WTC11 (cell line): ENCODE data around the gene GDNF. TPM values are rescaled to one million over a fixed set of nuclear protein-coding genes. Genes with fewer than 3 reads are reported as not detected.

ENCODE experiments used
- ATAC-seq: fragments of 200-7000 bp; cut with Tn5 transposase; 2 replicates; pipeline ENCODE4 v1.10.0; 2021; ENCODE audit warnings: mild to moderate bottlenecking, moderate library complexity
- CTCF ChIA-PET: fragments of 300-600 bp; sonication (Branson Sonifier 250); formaldehyde crosslinking; loops from one replicate; lab custom pipeline; 2021; ENCODE audit warnings: antibody characterized with exemption; lab: Charles Lee
- POLR2A ChIA-PET: fragments of 350-600 bp; sonication (Branson Sonifier 250); formaldehyde crosslinking; loops from one replicate; lab custom pipeline; 2021; ENCODE audit warnings: antibody characterized with exemption; lab: Charles Lee
- DNase-seq: peaks from one replicate; pipeline ENCODE4 v3.0.0; 2021; ENCODE audit warnings: low spot score
- H3K27ac Mint-ChIP-seq: 2 replicates; pipeline ENCODE4 v1.8.0; 2021; ENCODE audit warnings: mixed read lengths
- H3K27me3 Mint-ChIP-seq: 2 replicates; pipeline ENCODE4 v1.8.0; 2021; ENCODE audit warnings: low read depth, mild to moderate bottlenecking, moderate library complexity, mixed read lengths
- H3K36me3 Mint-ChIP-seq: 2 replicates; pipeline ENCODE4 v1.8.0; 2021; ENCODE audit warnings: mixed read lengths
- H3K4me1 Mint-ChIP-seq: 2 replicates; pipeline ENCODE4 v1.8.0; 2022; ENCODE audit warnings: mixed read lengths
- H3K4me3 Mint-ChIP-seq: 2 replicates; pipeline ENCODE4 v1.8.0; 2021; ENCODE audit warnings: mild to moderate bottlenecking, moderate library complexity, mixed read lengths
- H3K9me3 Mint-ChIP-seq: 2 replicates; pipeline ENCODE4 v1.8.0; 2021; ENCODE audit warnings: mixed read lengths
- FOXJ3 ChIP-seq: sonication (generic); formaldehyde crosslinking; IDR thresholded peaks from 2 replicates; pipeline ENCODE4 v1.9.0; 2021; ENCODE audit warnings: missing genetic modification reagents, mild to moderate bottlenecking, borderline replicate concordance
- FOXP1 ChIP-seq: sonication (generic); formaldehyde crosslinking; IDR thresholded peaks from 2 replicates; pipeline ENCODE4 v1.8.0; 2022; ENCODE audit warnings: missing genetic modification reagents, mild to moderate bottlenecking, moderate library complexity, borderline replicate concordance
- NFE2L1 ChIP-seq: sonication (generic); formaldehyde crosslinking; IDR thresholded peaks from 2 replicates; pipeline ENCODE4 v1.8.1; 2023; ENCODE audit warnings: missing genetic modification reagents
- NR2C2 ChIP-seq: sonication (generic); formaldehyde crosslinking; IDR thresholded peaks from 2 replicates; pipeline ENCODE4 v1.8.0; 2022; ENCODE audit warnings: mild to moderate bottlenecking, missing genetic modification reagents
- PRRX2 ChIP-seq: fragments of 250-450 bp; sonication (Bioruptor Pico); IDR thresholded peaks from 2 replicates; pipeline ENCODE4 v1.8.0; 2021; ENCODE audit warnings: mild to moderate bottlenecking
- TCF7 ChIP-seq: sonication (generic); formaldehyde crosslinking; IDR thresholded peaks from 2 replicates; pipeline ENCODE4 v1.8.0; 2022; ENCODE audit warnings: mild to moderate bottlenecking, low read depth, missing genetic modification reagents, moderate library complexity
- ZNF219 ChIP-seq: sonication (generic); formaldehyde crosslinking; IDR thresholded peaks from 2 replicates; pipeline ENCODE4 v1.8.0; 2023; ENCODE audit warnings: missing genetic modification reagents, mild to moderate bottlenecking, borderline replicate concordance
- ZNF317 ChIP-seq: sonication (generic); formaldehyde crosslinking; IDR thresholded peaks from 2 replicates; pipeline ENCODE4 v1.8.1; 2023; ENCODE audit warnings: low read depth, mild to moderate bottlenecking, moderate library complexity, missing genetic modification reagents, borderline replicate concordance
- total RNA-seq: library from RNA; stranded (reverse); gene quantifications from 3 replicates; pipeline ENCODE4 v1.2.3, GENCODE V29; 2021
- TF ChIP-seq, protein P1 (sequence below): fragments of 250-450 bp; sonication (Bioruptor Pico); IDR thresholded peaks from 2 replicates; pipeline ENCODE4 v1.9.0; 2021; ENCODE audit warnings: mild to moderate bottlenecking, borderline replicate concordance
- TF ChIP-seq, protein P2 (sequence below): sonication (generic); formaldehyde crosslinking; IDR thresholded peaks from 2 replicates; pipeline ENCODE4 v1.8.1; 2023; ENCODE audit warnings: mild to moderate bottlenecking, missing genetic modification reagents
- TF ChIP-seq, protein P3 (sequence below): sonication (generic); formaldehyde crosslinking; IDR thresholded peaks from 2 replicates; pipeline ENCODE4 v1.8.1; 2022; ENCODE audit warnings: mild to moderate bottlenecking, moderate library complexity, missing genetic modification reagents
- TF ChIP-seq, protein P4 (sequence below): sonication (generic); formaldehyde crosslinking; IDR thresholded peaks from 2 replicates; pipeline ENCODE4 v1.8.0; 2022; ENCODE audit warnings: mild to moderate bottlenecking, missing genetic modification reagents
- TF ChIP-seq, protein P5 (sequence below): sonication (generic); formaldehyde crosslinking; IDR thresholded peaks from 2 replicates; pipeline ENCODE4 v1.8.1; 2023; ENCODE audit warnings: mild to moderate bottlenecking, missing genetic modification reagents
- TF ChIP-seq, protein P6 (sequence below): sonication (generic); formaldehyde crosslinking; IDR thresholded peaks from 2 replicates; pipeline ENCODE4 v1.8.1; 2023; ENCODE audit warnings: mild to moderate bottlenecking, moderate library complexity, missing genetic modification reagents
- TF ChIP-seq, protein P7 (sequence below): sonication (generic); formaldehyde crosslinking; IDR thresholded peaks from 2 replicates; pipeline ENCODE4 v1.8.1; 2023; ENCODE audit warnings: mild to moderate bottlenecking, missing genetic modification reagents, moderate library complexity

GDNF gene
- total RNA-seq, 1 experiment from 2014 or later = 4.7 TPM

DNA sequence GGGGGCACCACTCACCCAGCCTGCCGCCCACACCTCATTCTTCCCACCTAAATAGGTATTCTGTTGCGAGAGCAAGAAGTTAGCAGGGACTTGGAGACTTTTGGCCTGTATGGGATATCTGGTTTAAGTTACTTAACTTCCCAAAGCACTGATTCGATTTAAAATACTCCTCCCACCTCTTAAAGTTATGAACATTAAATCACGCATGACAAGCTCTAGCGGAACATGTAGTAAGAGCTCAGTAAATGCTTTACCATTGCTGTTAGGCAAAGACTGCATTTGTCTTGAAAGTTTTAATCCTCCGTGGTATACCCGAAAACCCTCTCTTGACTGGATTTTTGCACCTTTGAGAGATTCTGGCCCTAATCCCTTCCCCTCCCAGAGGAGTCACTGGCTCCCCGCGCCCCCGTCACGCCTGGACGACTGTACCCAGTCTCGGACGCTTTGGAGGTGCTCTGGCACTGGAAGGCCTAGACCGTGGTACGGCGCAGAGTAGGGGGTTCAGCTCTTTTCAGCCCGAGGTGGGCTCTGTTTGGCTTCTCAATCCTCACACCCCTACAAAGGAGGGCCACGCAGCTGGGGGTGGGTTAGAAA is 4.4 kb downstream of the GDNF start:
- no peaks in the 10 kb centered on the region for H3K9me3 Mint-ChIP-seq
- no peak overlapping the region for H3K27ac Mint-ChIP-seq
- DNase-seq (no peak), ATAC-seq (no peak)
- H3K36me3 Mint-ChIP-seq = no peaks in the 10 kb centered on the region
- POLR2A ChIA-PET = interaction anchor here (0.6 to 0.8 kb wide), 3 partner anchors 20 to 357 kb away, joined by 3 to 11 read pairs (median 6); no protein-coding TSS in a partner anchor
- H3K4me3 Mint-ChIP-seq = peak overlapping the region; percentile 82
- TF ChIP-seq, protein P1, sequence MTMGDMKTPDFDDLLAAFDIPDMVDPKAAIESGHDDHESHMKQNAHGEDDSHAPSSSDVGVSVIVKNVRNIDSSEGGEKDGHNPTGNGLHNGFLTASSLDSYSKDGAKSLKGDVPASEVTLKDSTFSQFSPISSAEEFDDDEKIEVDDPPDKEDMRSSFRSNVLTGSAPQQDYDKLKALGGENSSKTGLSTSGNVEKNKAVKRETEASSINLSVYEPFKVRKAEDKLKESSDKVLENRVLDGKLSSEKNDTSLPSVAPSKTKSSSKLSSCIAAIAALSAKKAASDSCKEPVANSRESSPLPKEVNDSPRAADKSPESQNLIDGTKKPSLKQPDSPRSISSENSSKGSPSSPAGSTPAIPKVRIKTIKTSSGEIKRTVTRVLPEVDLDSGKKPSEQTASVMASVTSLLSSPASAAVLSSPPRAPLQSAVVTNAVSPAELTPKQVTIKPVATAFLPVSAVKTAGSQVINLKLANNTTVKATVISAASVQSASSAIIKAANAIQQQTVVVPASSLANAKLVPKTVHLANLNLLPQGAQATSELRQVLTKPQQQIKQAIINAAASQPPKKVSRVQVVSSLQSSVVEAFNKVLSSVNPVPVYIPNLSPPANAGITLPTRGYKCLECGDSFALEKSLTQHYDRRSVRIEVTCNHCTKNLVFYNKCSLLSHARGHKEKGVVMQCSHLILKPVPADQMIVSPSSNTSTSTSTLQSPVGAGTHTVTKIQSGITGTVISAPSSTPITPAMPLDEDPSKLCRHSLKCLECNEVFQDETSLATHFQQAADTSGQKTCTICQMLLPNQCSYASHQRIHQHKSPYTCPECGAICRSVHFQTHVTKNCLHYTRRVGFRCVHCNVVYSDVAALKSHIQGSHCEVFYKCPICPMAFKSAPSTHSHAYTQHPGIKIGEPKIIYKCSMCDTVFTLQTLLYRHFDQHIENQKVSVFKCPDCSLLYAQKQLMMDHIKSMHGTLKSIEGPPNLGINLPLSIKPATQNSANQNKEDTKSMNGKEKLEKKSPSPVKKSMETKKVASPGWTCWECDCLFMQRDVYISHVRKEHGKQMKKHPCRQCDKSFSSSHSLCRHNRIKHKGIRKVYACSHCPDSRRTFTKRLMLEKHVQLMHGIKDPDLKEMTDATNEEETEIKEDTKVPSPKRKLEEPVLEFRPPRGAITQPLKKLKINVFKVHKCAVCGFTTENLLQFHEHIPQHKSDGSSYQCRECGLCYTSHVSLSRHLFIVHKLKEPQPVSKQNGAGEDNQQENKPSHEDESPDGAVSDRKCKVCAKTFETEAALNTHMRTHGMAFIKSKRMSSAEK (CRISPR knock-in tag) = no peak
- TF ChIP-seq NR2C2 (CRISPR knock-in tag) = no peak
- no peak for TF ChIP-seq FOXJ3 (CRISPR knock-in tag)
- TF ChIP-seq, protein P2, sequence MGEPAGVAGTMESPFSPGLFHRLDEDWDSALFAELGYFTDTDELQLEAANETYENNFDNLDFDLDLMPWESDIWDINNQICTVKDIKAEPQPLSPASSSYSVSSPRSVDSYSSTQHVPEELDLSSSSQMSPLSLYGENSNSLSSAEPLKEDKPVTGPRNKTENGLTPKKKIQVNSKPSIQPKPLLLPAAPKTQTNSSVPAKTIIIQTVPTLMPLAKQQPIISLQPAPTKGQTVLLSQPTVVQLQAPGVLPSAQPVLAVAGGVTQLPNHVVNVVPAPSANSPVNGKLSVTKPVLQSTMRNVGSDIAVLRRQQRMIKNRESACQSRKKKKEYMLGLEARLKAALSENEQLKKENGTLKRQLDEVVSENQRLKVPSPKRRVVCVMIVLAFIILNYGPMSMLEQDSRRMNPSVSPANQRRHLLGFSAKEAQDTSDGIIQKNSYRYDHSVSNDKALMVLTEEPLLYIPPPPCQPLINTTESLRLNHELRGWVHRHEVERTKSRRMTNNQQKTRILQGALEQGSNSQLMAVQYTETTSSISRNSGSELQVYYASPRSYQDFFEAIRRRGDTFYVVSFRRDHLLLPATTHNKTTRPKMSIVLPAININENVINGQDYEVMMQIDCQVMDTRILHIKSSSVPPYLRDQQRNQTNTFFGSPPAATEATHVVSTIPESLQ (CRISPR knock-in tag) = no peak
- TF ChIP-seq, protein P3, sequence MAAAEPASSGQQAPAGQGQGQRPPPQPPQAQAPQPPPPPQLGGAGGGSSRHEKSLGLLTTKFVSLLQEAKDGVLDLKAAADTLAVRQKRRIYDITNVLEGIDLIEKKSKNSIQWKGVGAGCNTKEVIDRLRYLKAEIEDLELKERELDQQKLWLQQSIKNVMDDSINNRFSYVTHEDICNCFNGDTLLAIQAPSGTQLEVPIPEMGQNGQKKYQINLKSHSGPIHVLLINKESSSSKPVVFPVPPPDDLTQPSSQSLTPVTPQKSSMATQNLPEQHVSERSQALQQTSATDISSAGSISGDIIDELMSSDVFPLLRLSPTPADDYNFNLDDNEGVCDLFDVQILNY (CRISPR knock-in tag) = no peak
- peaks cover 62% of the 10 kb centered on the region for H3K4me1 Mint-ChIP-seq
- CTCF ChIA-PET = interaction anchor here (0.6 to 3.3 kb wide), 11 partner anchors 12 to 820 kb away, joined by 3 to 25 read pairs (median 5); no protein-coding TSS in a partner anchor
- H3K27me3 Mint-ChIP-seq = peaks cover 86% of the 10 kb centered on the region

DNA sequence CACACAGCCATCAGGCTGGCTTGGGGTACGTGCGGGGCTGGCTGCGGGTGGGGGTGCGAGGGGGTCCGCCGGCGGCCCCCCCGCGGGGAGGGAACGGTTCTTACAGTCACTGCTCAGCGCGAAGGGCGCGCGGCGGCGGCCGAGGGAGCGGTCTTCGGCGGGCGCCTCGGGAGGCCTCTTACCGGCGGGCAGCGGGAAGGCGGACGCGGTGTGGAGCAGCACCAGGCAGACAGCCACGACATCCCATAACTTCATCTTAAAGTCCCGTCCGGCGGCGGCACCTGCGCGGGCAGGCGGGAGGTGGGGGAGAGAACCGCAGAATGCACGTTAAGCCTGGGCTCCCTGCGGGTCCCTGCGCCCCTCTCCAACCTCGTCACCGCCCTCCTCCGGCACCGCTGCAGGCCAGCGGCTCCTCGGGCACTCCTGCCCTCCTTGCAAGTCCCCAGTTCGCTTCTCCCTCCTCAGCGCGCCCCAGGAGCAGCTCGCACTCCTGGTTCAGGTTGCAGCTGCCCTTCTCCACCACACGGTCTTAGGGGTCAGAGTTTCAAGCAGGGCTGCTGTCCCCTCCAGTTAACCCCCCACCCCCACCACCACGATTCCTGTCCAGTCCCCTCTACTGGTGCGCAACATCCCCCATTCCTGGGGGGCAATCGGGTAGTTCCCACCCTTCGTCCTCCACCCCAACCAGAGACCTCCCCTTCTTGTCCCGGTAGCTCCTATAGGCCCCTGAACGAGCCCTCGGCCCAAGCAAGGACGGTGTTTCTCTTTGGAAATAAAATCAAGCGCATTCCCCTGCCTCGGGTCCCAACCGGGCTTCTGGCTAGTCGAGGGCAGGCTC is 5.1 kb downstream of the GDNF start:
- DNase-seq (peak; percentile 73), ATAC-seq (peak; percentile 40)
- Mint-ChIP-seq H3K27me3 (peaks cover 79% of the 10 kb centered on the region), H3K36me3 (no peaks in the 10 kb centered on the region), H3K4me1 (peaks cover 62% of the 10 kb centered on the region), H3K27ac (no peak overlapping the region), H3K4me3 (peak overlapping the region; percentile 82), H3K9me3 (no peaks in the 10 kb centered on the region)
- POLR2A ChIA-PET = interaction anchor here (0.6 to 0.8 kb wide), 3 partner anchors 20 to 358 kb away, joined by 3 to 11 read pairs (median 6); no protein-coding TSS in a partner anchor
- TF ChIP-seq, protein P4, sequence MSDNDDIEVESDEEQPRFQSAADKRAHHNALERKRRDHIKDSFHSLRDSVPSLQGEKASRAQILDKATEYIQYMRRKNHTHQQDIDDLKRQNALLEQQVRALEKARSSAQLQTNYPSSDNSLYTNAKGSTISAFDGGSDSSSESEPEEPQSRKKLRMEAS (CRISPR knock-in tag) = peak; percentile 46; the same call in 1 of the 2 replicates
- TF ChIP-seq, protein P5, sequence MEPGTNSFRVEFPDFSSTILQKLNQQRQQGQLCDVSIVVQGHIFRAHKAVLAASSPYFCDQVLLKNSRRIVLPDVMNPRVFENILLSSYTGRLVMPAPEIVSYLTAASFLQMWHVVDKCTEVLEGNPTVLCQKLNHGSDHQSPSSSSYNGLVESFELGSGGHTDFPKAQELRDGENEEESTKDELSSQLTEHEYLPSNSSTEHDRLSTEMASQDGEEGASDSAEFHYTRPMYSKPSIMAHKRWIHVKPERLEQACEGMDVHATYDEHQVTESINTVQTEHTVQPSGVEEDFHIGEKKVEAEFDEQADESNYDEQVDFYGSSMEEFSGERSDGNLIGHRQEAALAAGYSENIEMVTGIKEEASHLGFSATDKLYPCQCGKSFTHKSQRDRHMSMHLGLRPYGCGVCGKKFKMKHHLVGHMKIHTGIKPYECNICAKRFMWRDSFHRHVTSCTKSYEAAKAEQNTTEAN = peak; percentile 30; the same call in 1 of the 2 replicates
- TF ChIP-seq ZNF317 (0 out of 2 replicates have a peak, but pooled peaks have one; percentile 12), PRRX2 (no peak), FOXP1 (CRISPR knock-in tag) (peak; percentile 54; the same call in 1 of the 2 replicates), ZNF219 (CRISPR knock-in tag) (no peak), TCF7 (0 out of 2 replicates have a peak, but pooled peaks have one; percentile 33), NFE2L1 (CRISPR knock-in tag) (0 out of 2 replicates have a peak, but pooled peaks have one; percentile 44)
- TF ChIP-seq, protein P3 (CRISPR knock-in tag) = 0 out of 2 replicates have a peak, but pooled peaks have one; percentile 37
- TF ChIP-seq, protein P6, sequence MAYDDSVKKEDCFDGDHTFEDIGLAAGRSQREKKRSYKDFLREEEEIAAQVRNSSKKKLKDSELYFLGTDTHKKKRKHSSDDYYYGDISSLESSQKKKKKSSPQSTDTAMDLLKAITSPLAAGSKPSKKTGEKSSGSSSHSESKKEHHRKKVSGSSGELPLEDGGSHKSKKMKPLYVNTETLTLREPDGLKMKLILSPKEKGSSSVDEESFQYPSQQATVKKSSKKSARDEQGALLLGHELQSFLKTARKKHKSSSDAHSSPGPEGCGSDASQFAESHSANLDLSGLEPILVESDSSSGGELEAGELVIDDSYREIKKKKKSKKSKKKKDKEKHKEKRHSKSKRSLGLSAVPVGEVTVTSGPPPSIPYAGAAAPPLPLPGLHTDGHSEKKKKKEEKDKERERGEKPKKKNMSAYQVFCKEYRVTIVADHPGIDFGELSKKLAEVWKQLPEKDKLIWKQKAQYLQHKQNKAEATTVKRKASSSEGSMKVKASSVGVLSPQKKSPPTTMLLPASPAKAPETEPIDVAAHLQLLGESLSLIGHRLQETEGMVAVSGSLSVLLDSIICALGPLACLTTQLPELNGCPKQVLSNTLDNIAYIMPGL (CRISPR knock-in tag) = peak; percentile 57; the same call in 1 of the 2 replicates
- TF ChIP-seq, protein P7, sequence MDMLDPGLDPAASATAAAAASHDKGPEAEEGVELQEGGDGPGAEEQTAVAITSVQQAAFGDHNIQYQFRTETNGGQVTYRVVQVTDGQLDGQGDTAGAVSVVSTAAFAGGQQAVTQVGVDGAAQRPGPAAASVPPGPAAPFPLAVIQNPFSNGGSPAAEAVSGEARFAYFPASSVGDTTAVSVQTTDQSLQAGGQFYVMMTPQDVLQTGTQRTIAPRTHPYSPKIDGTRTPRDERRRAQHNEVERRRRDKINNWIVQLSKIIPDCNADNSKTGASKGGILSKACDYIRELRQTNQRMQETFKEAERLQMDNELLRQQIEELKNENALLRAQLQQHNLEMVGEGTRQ (CRISPR knock-in tag) = no peak
- CTCF ChIA-PET = interaction anchor here (0.6 to 3.3 kb wide), 11 partner anchors 11 to 422 kb away, joined by 3 to 16 read pairs (median 4); no protein-coding TSS in a partner anchor
